H9 (cell line): ENCODE measurements around the gene RBBP9. TPM values are rescaled to one million over a fixed set of nuclear protein-coding genes. Genes with fewer than 3 reads are reported as not detected.

Source experiments
- DNase-seq: peaks from one replicate; pipeline ENCODE4 v3.0.0-alpha.2; 2017
- H2AFZ ChIP-seq: one replicate; pipeline ENCODE4 v1.6.1; 2013; ENCODE audit warnings: mild to moderate bottlenecking, low read length, control low read depth, moderate library complexity
- H2AK5ac ChIP-seq: 2 replicates; pipeline ENCODE4 v1.6.1; 2013; ENCODE audit warnings: low read length, control low read depth, mixed read lengths; ENCODE audit not compliant: insufficient read length
- H2BK120ac ChIP-seq: one replicate; pipeline ENCODE4 v1.6.1; 2013; ENCODE audit warnings: low read depth, mild to moderate bottlenecking, low read length, control low read depth, inconsistent platforms; ENCODE audit not compliant: poor library complexity, severe bottlenecking
- H2BK12ac ChIP-seq: 2 replicates; pipeline ENCODE4 v1.6.1; 2013; ENCODE audit warnings: low read length, control low read depth, mixed read lengths, low read depth; ENCODE audit not compliant: insufficient read length
- H2BK15ac ChIP-seq: 2 replicates; pipeline ENCODE4 v1.6.1; 2013; ENCODE audit warnings: low read depth, low read length, control low read depth
- H2BK20ac ChIP-seq: one replicate; pipeline ENCODE4 v1.6.1; 2013; ENCODE audit warnings: low read depth, mild to moderate bottlenecking, low read length, control low read depth, inconsistent platforms; ENCODE audit not compliant: poor library complexity, severe bottlenecking
- H2BK5ac ChIP-seq: 2 replicates; pipeline ENCODE4 v1.6.1; 2013; ENCODE audit warnings: low read length, control low read depth, mixed read lengths; ENCODE audit not compliant: insufficient read length
- H3K14ac ChIP-seq: 2 replicates; pipeline ENCODE4 v1.6.1; 2013; ENCODE audit warnings: low read length, control low read depth; ENCODE audit not compliant: insufficient read depth
- H3K18ac ChIP-seq: 2 replicates; pipeline ENCODE4 v1.6.1; 2013; ENCODE audit warnings: low read depth, mild to moderate bottlenecking, mixed read lengths, low read length, control low read depth; ENCODE audit not compliant: insufficient read length
- H3K23ac ChIP-seq: 2 replicates; pipeline ENCODE4 v1.6.1; 2013; ENCODE audit warnings: low read length, control low read depth, mixed read lengths, low read depth; ENCODE audit not compliant: insufficient read length
- H3K23me2 ChIP-seq: 2 replicates; pipeline ENCODE4 v1.6.1; 2013; ENCODE audit warnings: low read depth, mild to moderate bottlenecking, mixed read lengths, low read length, control low read depth; ENCODE audit not compliant: insufficient read length, poor library complexity, severe bottlenecking
- H3K27ac ChIP-seq: 2 replicates; pipeline ENCODE4 v1.5.1; 2013; ENCODE audit warnings: low read length, control low read depth, mixed read lengths, low read depth; ENCODE audit not compliant: insufficient read length
- H3K27me3 ChIP-seq: 2 replicates; pipeline ENCODE4 v1.6.1; 2013; ENCODE audit warnings: low read length, control low read depth, inconsistent platforms; ENCODE audit not compliant: insufficient read depth
- H3K4ac ChIP-seq: 2 replicates; pipeline ENCODE4 v1.6.1; 2013; ENCODE audit warnings: low read depth, mild to moderate bottlenecking, control low read depth, inconsistent platforms, low read length, moderate library complexity
- H3K4me1 ChIP-seq: 2 replicates; pipeline ENCODE4 v1.6.1; 2013; ENCODE audit warnings: low read length, control low read depth, inconsistent platforms; ENCODE audit not compliant: insufficient read depth
- H3K4me2 ChIP-seq: 2 replicates; pipeline ENCODE4 v1.6.1; 2013; ENCODE audit warnings: low read length, control low read depth, mixed read lengths; ENCODE audit not compliant: insufficient read length, insufficient read depth
- H3K56ac ChIP-seq: 2 replicates; pipeline ENCODE4 v1.6.1; 2013; ENCODE audit warnings: low read depth, mild to moderate bottlenecking, mixed read lengths, low read length, control low read depth; ENCODE audit not compliant: insufficient read length
- H3K79me1 ChIP-seq: 2 replicates; pipeline ENCODE4 v1.6.1; 2013; ENCODE audit warnings: low read depth, mild to moderate bottlenecking, moderate library complexity, low read length, control low read depth, inconsistent platforms; ENCODE audit not compliant: insufficient read depth, poor library complexity, severe bottlenecking
- H3K79me2 ChIP-seq: 2 replicates; pipeline ENCODE4 v1.6.1; 2013; ENCODE audit warnings: low read length, control low read depth, inconsistent platforms; ENCODE audit not compliant: insufficient read depth
- H3K9ac ChIP-seq: 2 replicates; pipeline ENCODE4 v1.6.1; 2013; ENCODE audit warnings: low read length, control low read depth, mixed read lengths; ENCODE audit not compliant: insufficient read length; ENCODE audit errors: extremely low read depth
- H3K9me3 ChIP-seq: one replicate; pipeline ENCODE4 v1.6.1; 2013; ENCODE audit warnings: low read depth, low read length, inconsistent platforms; ENCODE audit not compliant: control insufficient read depth
- H3T11ph ChIP-seq: one replicate; pipeline ENCODE4 v1.6.1; 2013; ENCODE audit warnings: mild to moderate bottlenecking, low read length, control low read depth, inconsistent platforms
- H4K20me1 ChIP-seq: one replicate; pipeline ENCODE4 v1.6.1; 2013; ENCODE audit not compliant: control insufficient read depth, insufficient read length, insufficient read depth
- H4K5ac ChIP-seq: 2 replicates; pipeline ENCODE4 v1.6.1; 2013; ENCODE audit warnings: low read depth, mild to moderate bottlenecking, mixed read lengths, low read length, control low read depth; ENCODE audit not compliant: insufficient read length
- H4K8ac ChIP-seq: replicated peaks from 2 replicates; pipeline ENCODE4 v1.6.1; 2013; ENCODE audit warnings: low read length, control low read depth, mixed read lengths, low read depth; ENCODE audit not compliant: insufficient read length
- H4K91ac ChIP-seq: 2 replicates; pipeline ENCODE4 v1.6.1; 2013; ENCODE audit warnings: low read depth, mild to moderate bottlenecking, moderate library complexity, mixed read lengths, low read length, control low read depth; ENCODE audit not compliant: insufficient read length
- H3K27ac Mint-ChIP-seq, 3 experiments: 2 replicates in 2 of 3; 3 replicates in 1 of 3; pipeline ENCODE4 v1.8.0; 2020 to 2021; ENCODE audit warnings: mixed read lengths in 3 of 3, mild to moderate bottlenecking in 1 of 3, moderate library complexity in 1 of 3
- H3K27me3 Mint-ChIP-seq: 2 replicates; pipeline ENCODE4 v1.8.0; 2021; ENCODE audit warnings: low read depth, mild to moderate bottlenecking, moderate library complexity, mixed read lengths
- H3K36me3 Mint-ChIP-seq, 3 experiments: 2 replicates in 2 of 3; 3 replicates in 1 of 3; pipeline ENCODE4 v1.8.0; 2020 to 2021; ENCODE audit warnings: low read depth in 3 of 3, mixed read lengths in 3 of 3; ENCODE audit not compliant: insufficient read depth in 1 of 3
- H3K4me1 Mint-ChIP-seq, 2 experiments: 2 replicates each; pipeline ENCODE4 v1.8.0; 2020; ENCODE audit warnings: mixed read lengths in 2 of 2
- H3K4me3 Mint-ChIP-seq, 2 experiments: 2 replicates in 1 of 2; 3 replicates in 1 of 2; pipeline ENCODE4 v1.8.0; 2020 to 2021; ENCODE audit warnings: mild to moderate bottlenecking in 2 of 2, mixed read lengths in 2 of 2, moderate library complexity in 1 of 2
- H3K9me3 Mint-ChIP-seq, 2 experiments: 2 replicates in 1 of 2; 3 replicates in 1 of 2; pipeline ENCODE4 v1.8.0; 2020; ENCODE audit warnings: mild to moderate bottlenecking in 2 of 2, mixed read lengths in 2 of 2, moderate library complexity in 1 of 2
- total RNA-seq: library from RNA; stranded (reverse); gene quantifications from 2 replicates; pipeline ENCODE4 v1.2.1, GENCODE V29; 2021
- TF ChIP-seq, protein P1 (sequence below): fragments of 200-600 bp; sonication (generic); conservative IDR thresholded peaks from 3 replicates; pipeline ENCODE4 v1.8.0; 2021; ENCODE audit warnings: antibody characterized with exemption, mild to moderate bottlenecking

Gene RBBP9
- total RNA-seq, 1 experiment from 2014 or later = 12.0 TPM

GRCh38 chr20:18515973-18516372, 18.9 kb upstream of the RBBP9 start:
- H3K4me2 ChIP-seq = no peak overlapping the region

More at GRCh38 chr20:18515973-18516372, 18.9 kb upstream of the RBBP9 start:
- TF ChIP-seq, protein P1, sequence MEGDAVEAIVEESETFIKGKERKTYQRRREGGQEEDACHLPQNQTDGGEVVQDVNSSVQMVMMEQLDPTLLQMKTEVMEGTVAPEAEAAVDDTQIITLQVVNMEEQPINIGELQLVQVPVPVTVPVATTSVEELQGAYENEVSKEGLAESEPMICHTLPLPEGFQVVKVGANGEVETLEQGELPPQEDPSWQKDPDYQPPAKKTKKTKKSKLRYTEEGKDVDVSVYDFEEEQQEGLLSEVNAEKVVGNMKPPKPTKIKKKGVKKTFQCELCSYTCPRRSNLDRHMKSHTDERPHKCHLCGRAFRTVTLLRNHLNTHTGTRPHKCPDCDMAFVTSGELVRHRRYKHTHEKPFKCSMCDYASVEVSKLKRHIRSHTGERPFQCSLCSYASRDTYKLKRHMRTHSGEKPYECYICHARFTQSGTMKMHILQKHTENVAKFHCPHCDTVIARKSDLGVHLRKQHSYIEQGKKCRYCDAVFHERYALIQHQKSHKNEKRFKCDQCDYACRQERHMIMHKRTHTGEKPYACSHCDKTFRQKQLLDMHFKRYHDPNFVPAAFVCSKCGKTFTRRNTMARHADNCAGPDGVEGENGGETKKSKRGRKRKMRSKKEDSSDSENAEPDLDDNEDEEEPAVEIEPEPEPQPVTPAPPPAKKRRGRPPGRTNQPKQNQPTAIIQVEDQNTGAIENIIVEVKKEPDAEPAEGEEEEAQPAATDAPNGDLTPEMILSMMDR = no peak
- Mint-ChIP-seq H3K9me3 (no peaks in the 10 kb centered on the region), H3K27ac (no peak overlapping the region), H3K4me1 (no peaks in the 10 kb centered on the region), H3K4me3 (no peak overlapping the region), H3K27me3 (no peaks in the 10 kb centered on the region), H3K36me3 (peaks cover 17 to 36% (median 34%) of the 10 kb centered on the region in 3 experiments; a peak in 5 of 7 replicates)
- no peak overlapping the region for H3K23ac ChIP-seq
- H3K23me2 ChIP-seq = no peaks in the 10 kb centered on the region
- H4K91ac ChIP-seq = no peak overlapping the region
- no peaks in the 10 kb centered on the region for H3K4me1 ChIP-seq
- no peaks in the 10 kb centered on the region for H3K79me1 ChIP-seq
- no peaks in the 10 kb centered on the region for H4K20me1 ChIP-seq
- no peak overlapping the region for H2BK15ac ChIP-seq
- no peak overlapping the region for H3K27ac ChIP-seq
- DNase-seq = no peak
- no peak overlapping the region for H2BK12ac ChIP-seq
- H3K79me2 ChIP-seq = no peaks in the 10 kb centered on the region; the same call in 1 of the 2 replicates
- H2BK20ac ChIP-seq = no peak overlapping the region
- H2BK5ac ChIP-seq = no peak overlapping the region
- H3K9ac ChIP-seq = no peak overlapping the region
- no peak overlapping the region for H2AK5ac ChIP-seq
- H3T11ph ChIP-seq = no peak overlapping the region
- no peak overlapping the region for H3K4ac ChIP-seq
- H3K9me3 ChIP-seq = no peaks in the 10 kb centered on the region
- H2AFZ ChIP-seq = no peak overlapping the region
- H4K8ac ChIP-seq = no peak overlapping the region
- no peak overlapping the region for H3K56ac ChIP-seq
- H4K5ac ChIP-seq = no peak overlapping the region
- no peak overlapping the region for H3K18ac ChIP-seq
- H3K14ac ChIP-seq = no peak overlapping the region
- H3K27me3 ChIP-seq = no peaks in the 10 kb centered on the region
- no peak overlapping the region for H2BK120ac ChIP-seq
